KBM-7 (cell line): ENCODE data around the gene CDHR1.
"Not testable (repeated sequence)": the region's sequence is repeated elsewhere in the genome, so short reads cannot be mapped to it uniquely, and the experiment has no call there.

ENCODE experiments used
- DNase-seq: peaks from one replicate; pipeline ENCODE4 v3.0.0-alpha.2; 2015
- in situ Hi-C: fragments of 300-500 bp; cut with MboI; formaldehyde crosslinking; loops from 2 replicates; pipeline ENCODE4 v1.14.3; 2020; ENCODE audit warnings: low sequenced_read_pairs, low pct_unique_long_range_greater_than_20kb, mixed read lengths

CDHR1 gene

DNA sequence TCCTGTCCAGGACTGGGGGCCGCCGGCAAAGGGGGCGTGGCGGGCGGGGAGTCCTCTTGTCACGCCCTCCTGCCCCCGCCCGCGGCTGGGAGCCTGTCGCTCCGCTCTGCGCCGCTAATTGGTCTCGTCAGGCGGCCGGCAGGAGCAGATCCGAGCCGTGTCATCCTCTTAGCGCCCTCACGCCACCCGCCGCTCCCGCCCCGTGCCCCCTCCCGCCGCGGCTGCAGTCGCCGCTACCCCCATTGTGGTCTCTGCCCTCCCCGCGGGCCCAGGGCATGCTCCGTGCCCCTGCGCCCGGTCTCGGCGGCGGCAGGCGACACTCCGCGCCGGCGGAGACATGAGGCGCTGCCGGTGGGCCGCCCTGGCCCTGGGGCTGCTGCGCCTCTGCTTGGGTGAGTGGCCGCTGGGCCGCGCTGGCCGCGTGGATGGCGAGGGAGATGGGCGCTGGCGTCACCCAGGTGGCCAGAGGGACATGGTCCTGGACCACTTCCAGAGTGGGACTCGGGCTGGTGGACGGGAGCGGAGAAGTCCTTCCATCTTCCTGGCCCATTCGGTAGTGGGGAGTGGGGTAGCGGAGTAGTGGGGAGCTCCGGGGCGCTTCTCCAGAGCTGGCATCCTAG is at the start of gene CDHR1:
CDHR1 (plus strand) TSS at position 114 of the 620 bp plus-strand sequence; CDS start at position 338, 224 bp downstream.
- in situ Hi-C loops, result no loop called here
- DNase-seq, result no peak

DNA sequence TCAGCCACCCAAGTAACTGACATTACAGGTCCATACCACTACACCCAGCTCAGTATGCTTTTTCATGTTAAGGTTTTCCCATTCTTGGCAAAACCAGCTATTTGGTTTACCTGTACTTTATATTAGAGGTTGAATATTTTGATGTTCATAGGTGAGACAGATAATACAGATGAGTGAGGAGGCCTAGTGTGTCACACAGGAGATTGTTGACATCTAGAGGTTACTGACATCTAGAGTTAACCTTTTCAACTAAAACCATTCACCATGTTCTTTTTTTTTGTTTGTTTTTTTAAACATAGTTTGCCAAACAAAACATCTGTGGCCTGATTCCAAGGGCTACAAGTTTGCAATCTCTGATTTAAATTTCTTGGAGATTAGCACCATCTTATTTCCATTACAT is 47.0 kb upstream of the CDHR1 start:
- in situ Hi-C loops, result no loop called here

DNA sequence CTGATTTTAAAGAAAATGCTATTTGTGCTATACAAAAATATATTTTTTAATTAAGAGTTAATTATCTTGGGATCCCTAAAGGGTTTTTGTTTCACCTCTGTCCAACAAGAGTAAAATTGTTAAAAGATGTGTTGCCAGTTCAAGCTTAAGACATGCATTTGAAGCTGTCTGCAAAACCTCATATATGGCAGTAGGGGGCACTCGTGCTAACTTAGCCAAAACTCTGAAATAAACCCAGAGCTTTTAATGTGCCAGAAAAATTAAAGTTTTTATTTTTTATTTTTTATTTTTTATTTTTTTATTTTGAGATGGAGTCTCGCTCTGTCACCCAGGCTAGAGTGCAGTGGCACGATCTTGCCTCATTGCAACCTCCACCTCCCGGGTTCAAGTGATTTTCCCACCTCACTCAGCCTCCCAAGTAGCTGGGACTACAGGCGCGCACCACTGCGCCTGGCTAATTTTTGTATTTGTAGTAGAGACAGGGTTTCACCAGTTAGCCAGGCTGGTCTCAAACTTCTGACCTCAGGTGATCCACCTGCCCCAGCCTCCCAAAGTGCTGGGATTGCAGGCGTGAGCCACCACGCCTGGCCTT is 46.2 kb upstream of the CDHR1 start:
- peak; percentile 53 for DNase-seq
- in situ Hi-C loops, result not testable (repeated sequence)

More for the DNA sequence above, 47.0 kb upstream of the CDHR1 start:
- no peak for DNase-seq

DNA sequence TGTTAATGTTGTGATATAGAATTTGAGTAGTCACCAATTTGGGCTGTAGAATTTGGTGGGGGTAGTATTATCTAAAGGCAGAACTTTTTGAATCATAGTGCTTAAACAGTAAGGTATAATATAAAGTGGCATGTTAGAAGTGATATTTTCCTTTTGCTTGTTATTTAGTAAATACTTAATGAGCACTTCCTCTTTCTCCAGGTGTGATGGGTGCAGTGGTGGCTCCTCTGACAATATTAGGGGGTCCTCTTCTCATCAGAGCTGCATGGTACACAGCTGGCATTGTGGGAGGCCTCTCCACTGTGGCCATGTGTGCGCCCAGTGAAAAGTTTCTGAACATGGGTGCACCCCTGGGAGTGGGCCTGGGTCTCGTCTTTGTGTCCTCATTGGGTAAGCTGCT is 44.5 kb upstream of the CDHR1 start:
- in situ Hi-C loops, result no loop called here

DNA sequence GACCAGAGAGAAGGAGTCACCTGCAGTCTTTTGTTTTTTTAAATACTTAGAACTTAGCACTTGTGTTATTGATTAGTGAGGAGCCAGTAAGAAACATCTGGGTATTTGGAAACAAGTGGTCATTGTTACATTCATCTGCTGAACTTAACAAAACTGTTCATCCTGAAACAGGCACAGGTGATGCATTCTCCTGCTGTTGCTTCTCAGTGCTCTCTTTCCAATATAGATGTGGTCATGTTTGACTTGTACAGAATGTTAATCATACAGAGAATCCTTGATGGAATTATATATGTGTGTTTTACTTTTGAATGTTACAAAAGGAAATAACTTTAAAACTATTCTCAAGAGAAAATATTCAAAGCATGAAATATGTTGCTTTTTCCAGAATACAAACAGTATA is 41.6 kb upstream of the CDHR1 start:
- no peak for DNase-seq
- in situ Hi-C loops, result no loop called here

More for the DNA sequence above, 44.5 kb upstream of the CDHR1 start:
- no peak for DNase-seq

DNA sequence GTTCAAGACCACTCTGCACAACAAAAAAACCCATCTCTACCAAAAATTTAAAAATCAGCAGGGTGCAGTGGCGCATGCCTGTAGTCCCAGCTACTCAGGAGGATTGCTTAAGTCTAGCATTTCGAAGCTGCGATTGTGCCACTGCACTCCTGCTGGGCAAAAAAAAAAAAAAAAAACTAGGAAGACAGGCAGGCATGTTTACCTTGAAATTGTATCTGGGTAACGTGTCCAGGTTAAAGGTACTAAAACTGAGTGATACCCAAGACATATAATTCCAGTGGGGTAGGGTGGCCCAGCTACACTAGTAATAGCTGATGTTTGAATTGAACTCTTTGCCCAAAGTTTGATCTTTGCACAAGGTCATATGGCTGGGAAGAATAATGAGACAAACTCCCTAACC is 38.8 kb upstream of the CDHR1 start:
- in situ Hi-C loops, result no loop called here
- no peak for DNase-seq

DNA sequence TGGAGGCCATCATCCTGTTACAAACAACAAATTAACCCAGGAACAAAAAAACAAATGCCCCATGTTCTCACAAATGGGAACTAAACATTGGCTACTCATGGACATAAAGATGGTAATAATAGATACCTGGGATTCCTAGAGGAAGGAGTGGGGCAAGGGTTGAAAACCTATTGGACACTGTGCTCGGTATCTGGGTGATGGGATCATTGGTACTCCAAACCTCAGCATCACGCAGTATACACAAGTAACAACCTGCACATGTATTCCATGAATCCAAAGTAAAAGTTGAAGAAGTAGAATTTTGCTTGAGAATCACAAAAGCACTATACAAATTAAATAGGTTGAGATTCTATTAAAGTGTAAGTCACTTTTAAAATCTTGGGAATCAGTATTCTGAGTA is 38.3 kb upstream of the CDHR1 start:
- DNase-seq, result no peak
- in situ Hi-C loops, result no loop called here

DNA sequence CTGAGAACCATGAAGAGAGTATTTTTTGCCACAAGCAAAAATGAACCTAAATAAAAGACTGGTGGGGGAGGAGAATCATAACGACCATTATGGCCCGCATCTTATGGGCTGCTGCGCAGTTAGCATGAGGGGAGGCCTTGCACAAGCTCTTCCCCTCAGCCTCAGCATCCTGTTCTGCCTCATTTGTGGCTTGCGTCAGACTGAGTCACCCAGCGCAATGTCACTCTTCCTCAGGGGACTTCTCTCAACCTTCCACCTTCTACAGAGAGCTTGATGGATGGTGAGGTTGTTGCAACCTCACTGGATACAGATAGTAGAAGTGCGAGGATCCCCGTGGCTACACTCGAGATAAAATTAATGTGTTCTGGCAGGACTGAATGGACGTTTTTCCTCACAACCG is 37.6 kb upstream of the CDHR1 start:
- in situ Hi-C loops, result no loop called here
- DNase-seq, result peak; percentile 59

DNA sequence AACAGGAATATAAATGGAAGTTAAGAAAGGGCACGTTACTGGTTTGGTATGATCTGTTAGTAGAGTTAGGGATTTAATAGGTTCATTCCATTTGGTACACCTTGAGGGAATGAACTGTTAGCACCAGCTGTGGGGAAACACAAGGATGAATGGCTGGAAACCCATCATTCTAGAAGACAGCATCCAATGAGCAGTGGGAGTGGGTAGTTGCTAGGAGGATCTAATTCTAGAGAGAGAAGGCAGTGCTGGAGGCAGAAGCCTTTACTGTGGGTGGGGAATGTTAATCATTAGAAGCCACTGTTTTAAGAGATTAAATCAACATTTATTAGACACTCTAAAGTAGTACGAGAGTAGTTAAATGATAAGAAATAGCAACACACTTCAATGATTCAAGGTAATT is 36.3 kb upstream of the CDHR1 start:
- no peak for DNase-seq
- in situ Hi-C loops, result no loop called here

DNA sequence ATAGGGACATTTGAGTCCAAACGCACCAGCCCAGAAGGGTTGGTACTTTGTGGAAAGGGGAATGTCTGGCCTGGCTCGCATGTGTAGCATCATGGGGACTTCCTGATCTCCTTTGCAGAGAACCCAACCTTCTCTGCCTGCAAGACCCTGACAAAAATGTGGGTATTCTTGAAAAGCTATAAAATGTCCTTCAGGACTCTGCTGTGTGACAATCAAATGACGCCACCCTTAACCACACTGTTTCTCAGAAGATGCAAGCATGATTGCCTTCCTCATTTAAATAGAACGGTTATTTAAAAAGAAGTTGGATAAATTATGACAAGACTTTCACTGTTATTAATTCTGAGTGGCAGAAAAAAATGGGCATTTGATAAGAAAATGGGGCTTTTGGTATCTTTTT is 35.8 kb upstream of the CDHR1 start:
- no peak for DNase-seq
- in situ Hi-C loops, result no loop called here

DNA sequence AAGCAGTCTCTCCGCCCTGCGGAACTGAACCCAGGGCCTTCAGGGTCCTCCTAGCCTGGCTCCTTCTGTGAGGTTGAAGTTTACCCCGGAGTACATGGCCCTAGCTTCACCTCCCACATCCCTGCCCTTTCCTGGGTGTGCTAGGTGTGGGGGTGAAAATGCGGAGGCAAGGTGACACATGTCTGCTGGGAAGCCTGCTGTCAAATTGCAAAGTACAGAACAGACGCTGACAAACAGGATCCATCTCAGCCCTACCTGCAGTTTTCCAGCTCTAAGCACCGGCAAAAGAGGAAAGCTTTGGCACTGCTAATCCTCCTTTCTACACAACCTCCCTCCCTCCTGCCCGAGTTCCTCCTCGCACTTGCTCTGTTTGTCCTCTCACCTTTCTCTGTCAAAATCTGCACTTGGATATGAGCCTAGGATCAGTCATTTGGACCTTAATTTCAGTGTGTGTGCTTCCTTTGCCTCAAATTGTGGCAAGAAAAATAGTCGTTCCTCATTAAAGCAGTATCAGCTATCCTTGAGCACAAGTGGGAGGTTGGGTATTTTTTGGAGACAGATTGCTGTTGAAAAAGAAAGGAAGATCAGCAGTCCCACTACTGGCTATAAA is 35.2 kb upstream of the CDHR1 start:
- in situ Hi-C loops, result no loop called here
- DNase-seq, result no peak

DNA sequence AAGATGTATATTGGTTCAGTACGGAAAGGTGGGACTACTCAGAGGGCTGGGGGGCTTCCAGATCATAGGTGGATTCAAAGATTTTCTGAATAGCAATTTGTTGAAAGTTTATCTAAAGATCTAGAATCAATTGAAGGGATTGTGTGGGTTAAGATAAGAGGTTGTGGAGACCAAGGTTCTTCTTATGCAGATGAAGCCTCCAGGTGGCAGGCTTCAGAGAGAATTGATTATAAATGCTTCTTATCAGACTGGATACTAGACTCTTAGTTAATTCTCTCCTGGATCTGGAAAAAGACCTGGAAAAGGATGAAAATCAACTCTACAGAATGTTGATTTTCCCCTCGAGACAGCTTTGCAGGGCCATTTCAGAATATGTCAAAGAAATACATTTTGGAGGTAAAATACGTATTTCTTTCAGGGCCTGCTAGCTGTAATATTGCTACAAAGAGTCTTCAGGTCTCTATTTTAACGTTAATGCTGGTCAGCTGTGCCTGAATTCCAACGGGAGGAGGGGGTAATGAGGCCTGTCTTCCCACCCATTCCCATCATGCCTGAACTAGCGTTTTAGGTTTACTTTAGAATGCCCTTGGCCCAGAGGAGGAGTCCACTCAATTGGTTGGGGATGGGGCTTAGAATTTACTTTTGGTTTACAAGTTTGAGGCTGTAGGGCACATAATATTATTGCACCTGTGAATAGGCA is 33.5 kb upstream of the CDHR1 start:
- no peak for DNase-seq
- in situ Hi-C loops, result no loop called here

DNA sequence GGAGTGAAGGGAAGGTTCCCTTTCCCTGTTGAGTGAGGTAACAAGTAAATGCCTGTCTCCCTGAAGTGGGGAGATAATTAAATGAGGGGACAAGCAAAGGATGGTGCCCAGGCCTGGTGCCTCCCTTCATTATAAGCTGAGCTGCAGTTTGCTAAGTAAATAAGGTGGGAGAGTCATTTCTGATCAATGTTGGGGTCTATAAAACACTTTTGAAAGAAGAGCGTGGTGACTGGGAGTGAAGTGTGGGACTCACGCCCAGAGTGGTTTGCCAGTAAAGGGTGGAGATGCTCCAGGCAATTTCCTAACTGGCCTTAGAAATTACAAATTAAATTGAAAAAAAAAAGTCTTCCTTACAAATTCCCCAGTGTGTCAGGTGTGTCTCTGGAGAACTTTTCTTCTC is 30.3 kb upstream of the CDHR1 start:
- in situ Hi-C loops, result no loop called here
- DNase-seq, result no peak

DNA sequence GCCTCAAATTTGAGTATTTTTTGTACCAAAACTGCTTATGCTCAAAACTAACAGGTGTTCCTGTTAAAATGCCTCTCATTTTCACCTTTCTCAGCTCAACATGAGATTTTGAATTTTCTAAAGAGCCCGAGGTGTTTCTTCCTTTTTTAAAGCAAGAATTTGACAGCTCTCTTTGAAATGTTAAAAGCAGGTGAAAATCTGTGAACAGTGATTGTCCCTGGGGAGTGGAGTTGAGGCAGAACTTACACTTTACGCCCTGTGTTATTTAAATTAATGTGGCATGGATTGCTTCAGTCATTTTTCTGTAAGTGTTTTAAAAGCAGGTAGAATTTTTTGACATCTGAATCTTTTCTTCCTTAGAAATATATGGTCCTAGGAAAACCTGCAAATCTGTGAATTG is 29.9 kb upstream of the CDHR1 start:
- in situ Hi-C loops, result no loop called here
- DNase-seq, result no peak

DNA sequence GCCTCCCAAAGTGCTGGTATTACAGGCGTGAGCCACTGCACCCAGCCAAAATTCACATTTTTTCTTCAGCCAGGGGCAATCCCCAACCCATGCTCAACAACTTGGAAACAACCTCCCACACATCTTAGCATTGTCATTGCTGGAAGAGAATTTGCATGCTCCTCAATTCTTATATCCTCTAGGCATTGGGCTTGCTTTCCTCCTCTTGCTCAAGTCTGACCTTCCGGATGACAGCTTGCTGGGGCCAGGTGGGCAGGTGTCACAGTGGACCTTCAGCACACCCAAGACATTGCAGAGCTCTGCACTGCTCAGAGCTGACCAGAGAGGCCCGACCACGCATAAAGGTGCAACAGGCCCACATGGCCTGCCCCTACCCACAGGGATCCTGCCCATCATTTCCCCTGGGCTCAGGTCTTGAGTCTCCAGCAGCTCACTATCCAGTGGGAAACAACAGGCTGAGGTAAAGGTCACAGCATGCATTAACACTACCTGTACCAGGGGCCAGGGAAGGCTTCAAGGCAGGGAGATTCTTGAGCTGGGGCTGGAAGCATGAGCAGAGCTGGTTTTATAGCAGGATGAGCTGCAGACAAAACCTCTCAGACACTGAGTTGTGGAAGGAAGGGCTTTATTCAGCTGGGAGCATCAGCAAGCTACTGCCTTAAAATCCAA is 27.6 kb upstream of the CDHR1 start:
- in situ Hi-C loops, result no loop called here
- no peak for DNase-seq

DNA sequence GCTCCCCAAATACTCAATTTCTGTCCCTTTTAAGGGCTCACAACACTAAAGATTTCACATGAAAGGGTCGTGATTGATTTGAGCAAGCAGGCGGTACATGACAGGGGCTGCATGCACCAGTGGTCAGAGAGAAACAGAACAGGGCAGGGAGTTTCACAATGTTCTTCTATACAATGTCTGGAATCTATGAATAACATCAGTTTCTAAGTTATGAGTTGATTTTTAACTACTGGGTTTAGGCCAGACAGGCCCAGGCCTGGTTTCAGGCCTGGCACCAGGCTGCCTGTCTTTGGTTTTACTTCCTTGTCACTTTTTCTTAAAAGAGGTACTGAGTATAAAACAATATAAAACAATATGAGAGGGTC is 27.1 kb upstream of the CDHR1 start:
- DNase-seq, in situ Hi-C loops: not testable (repeated sequence)

DNA sequence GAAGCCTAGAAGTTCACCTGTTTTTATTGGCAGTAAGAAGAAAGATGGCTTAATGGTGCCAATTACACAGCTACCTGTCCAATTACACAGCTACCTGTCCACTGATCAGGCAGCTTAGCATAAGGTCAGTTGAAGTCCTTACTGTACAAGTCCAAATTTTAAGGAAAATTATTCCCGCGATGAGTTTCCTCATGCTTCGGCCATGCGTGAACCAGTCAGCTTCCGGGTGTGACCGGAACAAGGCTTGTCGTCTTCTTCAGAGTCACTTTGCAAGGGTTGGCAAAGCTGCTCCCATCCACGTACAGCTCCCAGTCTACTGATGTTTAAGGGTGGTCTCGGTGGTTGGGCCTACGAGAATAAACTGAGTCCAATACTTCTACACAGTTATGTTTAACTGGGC is 26.0 kb upstream of the CDHR1 start:
- DNase-seq, in situ Hi-C loops: not testable (repeated sequence)

DNA sequence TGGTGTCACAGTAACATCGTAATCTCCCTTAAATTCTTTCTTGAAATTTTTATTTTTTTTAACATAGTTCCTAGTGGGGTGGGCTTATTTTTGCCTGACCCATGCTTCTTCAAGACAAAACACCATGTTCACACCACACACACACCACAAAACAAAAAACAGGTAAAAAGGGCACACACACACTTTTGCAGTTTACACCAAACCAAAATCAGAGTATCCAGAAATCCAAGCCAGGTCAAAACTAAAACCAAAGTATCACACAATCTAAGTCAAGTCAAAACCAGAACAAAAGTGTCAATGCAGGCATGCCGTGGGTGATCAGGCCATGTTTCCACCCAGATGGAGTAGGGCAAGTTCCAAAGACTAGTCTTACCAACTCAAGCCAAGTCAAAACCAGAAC is 23.1 kb upstream of the CDHR1 start:
- in situ Hi-C loops, DNase-seq: not testable (repeated sequence)

DNA sequence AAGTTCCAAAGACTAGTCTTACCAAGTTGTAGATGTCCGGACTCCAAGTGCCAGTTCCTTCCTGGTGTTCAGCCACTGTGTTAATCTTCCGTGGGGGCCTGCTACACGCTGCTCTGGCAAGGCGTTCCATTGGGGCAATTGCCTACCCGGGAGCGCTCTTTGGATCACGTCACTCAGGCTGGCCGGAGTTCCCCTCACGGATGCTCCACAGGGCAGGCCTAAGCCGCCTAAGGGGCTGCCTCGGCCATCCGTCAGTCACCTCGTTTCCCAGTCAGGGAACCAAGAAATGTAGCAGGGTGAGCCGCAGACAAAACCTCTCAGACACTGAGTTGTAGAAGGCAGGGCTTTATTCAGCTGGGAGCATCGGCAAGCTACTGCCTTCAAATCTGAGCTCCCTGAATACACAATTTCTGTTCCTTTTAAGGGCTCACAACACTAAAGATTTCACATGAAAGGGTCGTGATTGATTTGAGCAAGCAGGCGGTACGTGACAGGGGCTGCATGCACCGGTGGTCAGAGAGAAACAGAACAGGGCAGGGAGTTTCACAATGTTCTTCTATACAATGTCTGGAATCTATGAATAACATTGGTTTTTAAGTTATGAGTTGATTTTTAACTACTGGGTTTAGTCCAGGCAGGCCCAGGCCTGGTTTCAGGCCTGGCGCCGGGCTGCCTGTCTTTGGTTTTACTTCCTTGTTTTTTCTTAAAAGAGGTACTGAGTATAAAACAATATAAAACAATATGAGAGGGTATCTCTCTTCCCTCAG is 22.5 kb upstream of the CDHR1 start:
- in situ Hi-C loops, DNase-seq: not testable (repeated sequence)
